Measurements from ENCODE around the gene UBE2J2.

DNA sequence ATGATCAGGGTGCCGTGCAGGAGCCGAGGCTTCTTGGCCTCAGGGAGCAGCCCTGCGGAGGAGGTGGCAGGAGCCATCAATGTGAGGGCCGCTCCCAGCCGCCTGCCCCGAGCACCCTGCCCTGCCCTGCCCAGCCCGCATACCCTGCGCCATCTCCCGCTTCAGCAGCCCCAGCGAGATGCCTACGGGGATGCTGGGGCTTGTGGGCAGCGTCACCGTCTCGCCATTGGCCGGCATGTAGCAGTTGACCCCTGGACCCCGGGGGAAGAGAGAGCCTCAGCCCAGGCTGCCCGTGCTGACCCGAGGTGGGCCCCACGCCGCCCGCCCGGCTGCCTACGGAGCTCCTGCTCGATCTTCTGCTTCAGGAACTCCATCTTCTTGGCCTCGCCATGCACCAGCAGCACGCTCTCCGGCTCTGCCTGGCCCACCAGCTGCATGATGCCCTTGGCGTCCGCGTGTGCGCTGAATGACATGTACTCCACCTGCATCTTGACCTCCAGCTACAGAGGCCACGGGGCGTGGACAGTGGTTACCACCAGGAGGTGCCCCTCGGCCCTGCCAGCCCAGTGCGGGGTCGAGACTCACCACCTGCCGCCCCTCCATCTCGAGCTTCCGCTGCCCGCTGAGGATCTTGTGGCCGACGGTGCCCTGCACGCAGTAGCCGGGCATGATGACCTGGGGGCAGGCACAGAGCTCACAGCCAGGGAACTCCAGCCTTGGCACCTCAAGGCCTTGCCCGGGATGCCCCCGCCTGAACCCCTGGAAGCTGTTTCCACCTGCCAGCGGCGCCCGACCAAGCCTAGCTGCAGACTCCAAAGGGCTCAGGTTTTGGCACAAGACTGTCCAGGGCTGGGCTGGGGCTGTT is 39.0 kb upstream of the UBE2J2 start:
- TF ChIP-seq PPARA (CRISPR knock-in tag; IDR thresholded peaks at IDR 0.05; ENCODE audit: borderline replicate concordance) = no peak
- no peak for TF ChIP-seq ISL1 (CRISPR knock-in tag; IDR thresholded peaks at IDR 0.05)
- TF ChIP-seq, protein P1, sequence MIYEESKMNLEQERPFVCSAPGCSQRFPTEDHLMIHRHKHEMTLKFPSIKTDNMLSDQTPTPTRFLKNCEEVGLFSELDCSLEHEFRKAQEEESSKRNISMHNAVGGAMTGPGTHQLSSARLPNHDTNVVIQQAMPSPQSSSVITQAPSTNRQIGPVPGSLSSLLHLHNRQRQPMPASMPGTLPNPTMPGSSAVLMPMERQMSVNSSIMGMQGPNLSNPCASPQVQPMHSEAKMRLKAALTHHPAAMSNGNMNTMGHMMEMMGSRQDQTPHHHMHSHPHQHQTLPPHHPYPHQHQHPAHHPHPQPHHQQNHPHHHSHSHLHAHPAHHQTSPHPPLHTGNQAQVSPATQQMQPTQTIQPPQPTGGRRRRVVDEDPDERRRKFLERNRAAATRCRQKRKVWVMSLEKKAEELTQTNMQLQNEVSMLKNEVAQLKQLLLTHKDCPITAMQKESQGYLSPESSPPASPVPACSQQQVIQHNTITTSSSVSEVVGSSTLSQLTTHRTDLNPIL (CRISPR knock-in tag; IDR thresholded peaks at IDR 0.05; ENCODE audit: low read depth) = no peak
- TF ChIP-seq SNAI2 (CRISPR knock-in tag; IDR thresholded peaks at IDR 0.05) = no peak
- TF ChIP-seq ZFP3 (CRISPR knock-in tag; IDR thresholded peaks at IDR 0.05) = no peak
- TF ChIP-seq RARB (CRISPR knock-in tag; IDR thresholded peaks at IDR 0.05) = no peak

Measured in SK-N-SH treated with all-trans-retinoic acid at 6 μM for 48 hours (cell line).